Subcutaneous adipose tissue (tissue), 4 donors: ENCODE results near the gene PDRG1. TPM values are rescaled to one million over a fixed set of nuclear protein-coding genes. Genes with fewer than 3 reads are reported as not detected.

Experiments
- CTCF ChIP-seq: fragments of 450-650 bp; IDR thresholded peaks from one replicate; pipeline ENCODE4 v1.5.1; 2016; ENCODE audit warnings: low read depth, mild to moderate bottlenecking, control low read depth, antibody characterized with exemption, moderate library complexity
- small RNA-seq: library from RNA; depleted of rRNA; stranded (forward); fragments of <200 nt; gene quantifications from one replicate; pipeline ENCODE3, GENCODE V24; 2016
- total RNA-seq, 4 donors: library from RNA; depleted of rRNA; stranded (reverse); fragments of >200 nt; gene quantifications; one replicate each; pipeline ENCODE4 v1.1.0, GENCODE V29; 2016

Gene PDRG1
- total RNA-seq, 4 donors from 2014 or later: 5.1 to 8.3 (median 6.6) TPM

GRCh38 chr20:31897541-31897940, 54.3 kb downstream of the PDRG1 start:
- TF ChIP-seq CTCF: no peak

GRCh38 chr20:31896049-31896448, 55.8 kb downstream of the PDRG1 start:
- TF ChIP-seq CTCF: no peak

GRCh38 chr20:31894980-31895675, 56.7 kb downstream of the PDRG1 start:
- no peak for TF ChIP-seq CTCF

Small RNA genes lying within 50 kb of the gene (small RNA-seq; reads per million reads assigned to genes)
- not detected for gene RNU1-94P

Other genes with a start within 250 kb of the PDRG1 start
- 100 to 1,000 TPM in 2 of 4 donors, 10 to 100 TPM in 2; 89.0 to 112 (median 94.9) TPM for gene BCL2L1, start 229.2 kb downstream of the PDRG1 start, total RNA-seq
- 1 to 10 TPM in 3 of 4 donors, under 1 TPM in 1; 0.49 to 4.9 (median 2.9) TPM for gene TPX2, start 212.8 kb downstream of the PDRG1 start, total RNA-seq
- gene MYLK2, start 132.7 kb downstream of the PDRG1 start, total RNA-seq: not detected
- not detected for gene FOXS1, start 106.4 kb downstream of the PDRG1 start, total RNA-seq
- gene DUSP15, start 81.5 kb downstream of the PDRG1 start, total RNA-seq: 1 to 10 TPM in 1 of 4 donors, under 1 TPM in 1, not detected in 2; 0.49 to 1.2 TPM
- gene TTLL9, start 81.4 kb downstream of the PDRG1 start, total RNA-seq: under 1 TPM in 3 of 4 donors, not detected in 1; 0.38 to 0.66 (median 0.51) TPM
- not detected for gene XKR7, start 16.1 kb upstream of the PDRG1 start, total RNA-seq
- gene CCM2L, start 58.4 kb upstream of the PDRG1 start, total RNA-seq: 10 to 100 TPM in 1 of 4 donors, 1 to 10 TPM in 3; 1.5 to 25.1 (median 4.4) TPM
- gene HCK, start 100.2 kb upstream of the PDRG1 start, total RNA-seq: 10 to 100 TPM in 3 of 4 donors, 1 to 10 TPM in 1; 10.0 to 63.2 (median 27.4) TPM
- gene TM9SF4, start 157.7 kb upstream of the PDRG1 start, total RNA-seq: 10 to 100 TPM; 17.2 to 24.8 (median 22.1) TPM